Measurements from ENCODE around the gene RAB19. TPM values are rescaled to one million over a fixed set of nuclear protein-coding genes. Genes with fewer than 3 reads are reported as not detected.
"Not testable (repeated sequence)": the region's sequence is repeated elsewhere in the genome, so short reads cannot be mapped to it uniquely, and the experiment has no call there.

RAB19 gene
- polyA plus RNA-seq, 3 donors: 2.0 TPM; not detected in 2

- WGBS, 3 donors: 93 to 97% (median 95%) methylated on average over 3 of the region's 3 CpGs
- H3K27ac ChIP-seq (ENCODE audit: low read depth, low read length): no peak overlapping the region
These were observed 36.7 kb downstream of the RAB19 start for GRCh38 chr7:140440593-140440992.

GRCh38 chr7:140441519-140441918 lies 37.7 kb downstream of the RAB19 start:
- WGBS, 3 donors: 85 to 92% (median 87%) methylated on average over 2 of the region's 2 CpGs
- H3K27ac ChIP-seq (ENCODE audit: low read depth, low read length): no peak overlapping the region

- H3K27ac ChIP-seq (ENCODE audit: low read depth, low read length): no peak overlapping the region
- WGBS, 3 donors: 86 to 98% (median 96%) methylated on average over 11 of the region's 11 CpGs
These were observed 42.6 kb downstream of the RAB19 start for GRCh38 chr7:140446467-140446866.

GRCh38 chr7:140447841-140448240 lies 44.0 kb downstream of the RAB19 start:
- WGBS, 3 donors: 72 to 84% (median 73%) methylated on average over 7 of the region's 7 CpGs
- H3K27ac ChIP-seq (ENCODE audit: low read depth, low read length): no peak overlapping the region

GRCh38 chr7:140448781-140449480 lies 45.1 kb downstream of the RAB19 start:
- H3K27ac ChIP-seq (ENCODE audit: low read depth, low read length): no peak overlapping the region
- WGBS, 3 donors: 87 to 90% (median 89%) methylated on average over 4 of the region's 4 CpGs

- no peak overlapping the region for H3K27ac ChIP-seq (ENCODE audit: low read depth, low read length)
- WGBS, 3 donors: 73% methylated on average over 1 of the region's 1 CpG; no CpG with 5 or more reads in 1 of the 3 donors
These were observed 47.9 kb downstream of the RAB19 start for GRCh38 chr7:140451716-140452115.

GRCh38 chr7:140453273-140453672 lies 49.4 kb downstream of the RAB19 start:
- no peak overlapping the region for H3K27ac ChIP-seq (ENCODE audit: low read depth, low read length)
- 49 to 99% (median 94%) methylated on average over 4 of the region's 4 CpGs for WGBS, 3 donors

GRCh38 chr7:140453785-140454656 lies 50.2 kb downstream of the RAB19 start:
- H3K27ac ChIP-seq (ENCODE audit: low read depth, low read length): not testable (repeated sequence)
- 55 to 88% (median 87%) methylated on average over 9 of the region's 9 CpGs for WGBS, 3 donors

GRCh38 chr7:140454657-140455015 lies 50.8 kb downstream of the RAB19 start:
- no peak overlapping the region for H3K27ac ChIP-seq (ENCODE audit: low read depth, low read length)
- 62 to 75% (median 68%) methylated on average over 8 of the region's 8 CpGs for WGBS, 3 donors

- WGBS, 3 donors: 55 to 86% (median 85%) methylated on average over 4 of the region's 4 CpGs
- H3K27ac ChIP-seq (ENCODE audit: low read depth, low read length): no peak overlapping the region
These were observed 51.9 kb downstream of the RAB19 start for GRCh38 chr7:140455743-140456142.

- H3K27ac ChIP-seq (ENCODE audit: low read depth, low read length): no peak overlapping the region
- 79 to 84% (median 81%) methylated on average over 9 of the region's 9 CpGs for WGBS, 3 donors
These were observed 52.7 kb downstream of the RAB19 start for GRCh38 chr7:140456551-140457051.

GRCh38 chr7:140458201-140458600 lies 54.3 kb downstream of the RAB19 start:
- H3K27ac ChIP-seq (ENCODE audit: low read depth, low read length): no peak overlapping the region
- whole genome bisulfite sequencing, 3 donors: 80 to 90% (median 84%) methylated on average over 3 of the region's 3 CpGs

- H3K27ac ChIP-seq (ENCODE audit: low read depth, low read length): no peak overlapping the region
- 85 to 92% (median 89%) methylated on average over 8 of the region's 8 CpGs for WGBS, 3 donors
These were observed 55.1 kb downstream of the RAB19 start for GRCh38 chr7:140458916-140459315.

- WGBS, 3 donors: 96 to 98% (median 98%) methylated on average over 2 of the region's 2 CpGs
- no peak overlapping the region for H3K27ac ChIP-seq (ENCODE audit: low read depth, low read length)
These were observed 59.3 kb downstream of the RAB19 start for GRCh38 chr7:140463111-140463510.

- 17 to 54% (median 51%) methylated on average over 2 of the region's 2 CpGs for WGBS, 3 donors
- H3K27ac ChIP-seq (ENCODE audit: low read depth, low read length): no peak overlapping the region
These were observed 72.0 kb downstream of the RAB19 start for GRCh38 chr7:140475747-140476333.

GRCh38 chr7:140476698-140477261 lies 72.9 kb downstream of the RAB19 start:
- WGBS, 3 donors: 59 to 84% (median 84%) methylated on average over 11 of the region's 11 CpGs
- no peak overlapping the region for H3K27ac ChIP-seq (ENCODE audit: low read depth, low read length)
